ENCODE data around the gene PI3.

PI3 gene

GRCh38 chr20:45157962-45158361 is 16.7 kb upstream of the PI3 start:
- in situ Hi-C loops (cut with MboI; ENCODE audit: low pct_unique_long_range_greater_than_20kb, low sequenced_read_pairs, unreplicated experiment) = no loop called here
- TF ChIP-seq, protein P1, sequence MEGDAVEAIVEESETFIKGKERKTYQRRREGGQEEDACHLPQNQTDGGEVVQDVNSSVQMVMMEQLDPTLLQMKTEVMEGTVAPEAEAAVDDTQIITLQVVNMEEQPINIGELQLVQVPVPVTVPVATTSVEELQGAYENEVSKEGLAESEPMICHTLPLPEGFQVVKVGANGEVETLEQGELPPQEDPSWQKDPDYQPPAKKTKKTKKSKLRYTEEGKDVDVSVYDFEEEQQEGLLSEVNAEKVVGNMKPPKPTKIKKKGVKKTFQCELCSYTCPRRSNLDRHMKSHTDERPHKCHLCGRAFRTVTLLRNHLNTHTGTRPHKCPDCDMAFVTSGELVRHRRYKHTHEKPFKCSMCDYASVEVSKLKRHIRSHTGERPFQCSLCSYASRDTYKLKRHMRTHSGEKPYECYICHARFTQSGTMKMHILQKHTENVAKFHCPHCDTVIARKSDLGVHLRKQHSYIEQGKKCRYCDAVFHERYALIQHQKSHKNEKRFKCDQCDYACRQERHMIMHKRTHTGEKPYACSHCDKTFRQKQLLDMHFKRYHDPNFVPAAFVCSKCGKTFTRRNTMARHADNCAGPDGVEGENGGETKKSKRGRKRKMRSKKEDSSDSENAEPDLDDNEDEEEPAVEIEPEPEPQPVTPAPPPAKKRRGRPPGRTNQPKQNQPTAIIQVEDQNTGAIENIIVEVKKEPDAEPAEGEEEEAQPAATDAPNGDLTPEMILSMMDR (IDR thresholded peaks at IDR 0.05; ENCODE audit: extremely low read depth, insufficient read depth, missing control alignments) = no peak
- no peak for DNase-seq (ENCODE audit: low spot score)

- DNase-seq (ENCODE audit: low spot score) = no peak
- TF ChIP-seq, protein P1 (IDR thresholded peaks at IDR 0.05; ENCODE audit: extremely low read depth, insufficient read depth, missing control alignments) = no peak
- in situ Hi-C loops (cut with MboI; ENCODE audit: low pct_unique_long_range_greater_than_20kb, low sequenced_read_pairs, unreplicated experiment) = no loop called here
Observed at GRCh38 chr20:45163083-45163803, 11.5 kb upstream of the PI3 start.

GRCh38 chr20:45164906-45165305 is 9.8 kb upstream of the PI3 start:
- in situ Hi-C loops (cut with MboI; ENCODE audit: low pct_unique_long_range_greater_than_20kb, low sequenced_read_pairs, unreplicated experiment) = no loop called here
- DNase-seq (ENCODE audit: low spot score) = no peak
- TF ChIP-seq, protein P1 (IDR thresholded peaks at IDR 0.05; ENCODE audit: extremely low read depth, insufficient read depth, missing control alignments) = no peak

DNA sequence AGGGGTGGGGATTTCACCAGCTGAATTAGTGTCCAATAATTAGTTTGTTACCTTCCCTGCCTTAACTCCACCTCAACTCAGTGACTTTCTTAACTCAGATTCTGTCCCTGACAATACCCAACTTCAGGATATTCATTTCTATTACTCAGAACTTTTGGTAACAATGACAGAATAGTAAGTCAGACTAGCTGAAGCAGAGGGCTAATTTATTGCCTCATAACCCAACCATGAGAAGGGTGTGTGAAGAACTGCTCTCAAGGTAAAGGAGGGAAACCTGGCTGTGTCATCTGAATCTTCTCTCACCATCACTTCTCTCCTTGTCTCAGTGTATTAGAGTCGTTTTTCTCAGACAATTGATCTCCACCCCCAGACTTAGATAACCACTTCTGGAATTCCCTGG is 1.2 kb upstream of the PI3 start:
- in situ Hi-C loops (cut with MboI; ENCODE audit: low pct_unique_long_range_greater_than_20kb, low sequenced_read_pairs, unreplicated experiment) = no loop called here
- DNase-seq (ENCODE audit: low spot score) = no peak
- TF ChIP-seq, protein P1 (IDR thresholded peaks at IDR 0.05; ENCODE audit: extremely low read depth, insufficient read depth, missing control alignments) = no peak

- TF ChIP-seq, protein P1 (IDR thresholded peaks at IDR 0.05; ENCODE audit: extremely low read depth, insufficient read depth, missing control alignments) = no peak
- in situ Hi-C loops (cut with MboI; ENCODE audit: low pct_unique_long_range_greater_than_20kb, low sequenced_read_pairs, unreplicated experiment) = no loop called here
- DNase-seq (ENCODE audit: low spot score) = no peak
Observed at GRCh38 chr20:45176526-45177267, 2.0 kb downstream of the PI3 start.

- no peak for DNase-seq (ENCODE audit: low spot score)
- in situ Hi-C loops (cut with MboI; ENCODE audit: low pct_unique_long_range_greater_than_20kb, low sequenced_read_pairs, unreplicated experiment) = no loop called here
Observed at GRCh38 chr20:45179166-45179565, 4.5 kb downstream of the PI3 start.

More at GRCh38 chr20:45179166-45179565, 4.5 kb downstream of the PI3 start:
- TF ChIP-seq, protein P1 (IDR thresholded peaks at IDR 0.05; ENCODE audit: extremely low read depth, insufficient read depth, missing control alignments) = no peak

Data from GM13977 (cell line).